K562 (cell line): ENCODE measurements around the gene MRI1. TPM values are rescaled to one million over a fixed set of nuclear protein-coding genes. Genes with fewer than 3 reads are reported as not detected.
A peak's percentile ranks its signal among the peaks of the same experiment; 100 is the strongest.

ENCODE experiments used
- ARHGAP35 ChIP-seq: fragments of 450-650 bp; IDR thresholded peaks from 2 replicates; pipeline ENCODE4 v1.6.1; 2018; ENCODE audit not compliant: partially characterized antibody
- ELF4 ChIP-seq: fragments of 450-650 bp; formaldehyde crosslinking; IDR thresholded peaks from 2 replicates; pipeline ENCODE4 v1.4.0; 2022; ENCODE audit warnings: missing genetic modification characterization
- FUS ChIP-seq: fragments of 200-400 bp; formaldehyde crosslinking; optimal IDR thresholded peaks from 2 replicates; pipeline ENCODE3; 2017; ENCODE audit warnings: low read depth, low read length
- HMGN3 ChIP-seq: IDR thresholded peaks from 2 replicates; pipeline ENCODE4 v1.6.1; 2011; ENCODE audit warnings: borderline replicate concordance, low read depth, mild to moderate bottlenecking, mixed read lengths, low read length; ENCODE audit not compliant: insufficient read length; ENCODE audit errors: extremely low read depth
- KLF6 ChIP-seq: fragments of 250-450 bp; sonication (Bioruptor Pico); IDR thresholded peaks from 2 replicates; pipeline ENCODE4 v1.4.0; 2020; ENCODE audit warnings: mild to moderate bottlenecking, moderate library complexity, borderline replicate concordance
- NFATC3 ChIP-seq: fragments of 450-650 bp; IDR thresholded peaks from 2 replicates; pipeline ENCODE4 v1.6.1; 2017; ENCODE audit warnings: mild to moderate bottlenecking
- NR2C1 ChIP-seq, 2 experiments: fragments of 450-650 bp; IDR thresholded peaks; 2 replicates each; pipeline ENCODE4 v1.6.1; 2017; ENCODE audit warnings: mild to moderate bottlenecking in 2 of 2, antibody characterized with exemption in 1 of 2, inconsistent platforms in 1 of 2, missing compliant biosample characterization in 1 of 2, missing genetic modification characterization in 1 of 2
- PHF20 ChIP-seq: fragments of 450-650 bp; IDR thresholded peaks from 2 replicates; pipeline ENCODE4 v1.6.1; 2018; ENCODE audit not compliant: partially characterized antibody
- POLR3G ChIP-seq: IDR thresholded peaks from 2 replicates; pipeline ENCODE4 v1.6.1; 2011; ENCODE audit not compliant: insufficient read length, insufficient replicate concordance; ENCODE audit errors: extremely low read depth
- SIX5 ChIP-seq, 2 experiments: IDR thresholded peaks; 2 replicates each; pipeline ENCODE4 v1.6.1; 2011; ENCODE audit warnings: low read length in 2 of 2, borderline replicate concordance in 1 of 2, low read depth in 1 of 2, mild to moderate bottlenecking in 1 of 2, moderate library complexity in 1 of 2; ENCODE audit not compliant: insufficient read depth in 1 of 2
- SMC3 ChIP-seq: conservative IDR thresholded peaks from 2 replicates; pipeline ENCODE4 v1.6.1; 2011; ENCODE audit warnings: low read depth, low read length, improper control_type of control experiment; ENCODE audit not compliant: insufficient read depth
- SNIP1 ChIP-seq: fragments of 450-650 bp; IDR thresholded peaks from 2 replicates; pipeline ENCODE4 v1.7.1; 2017; ENCODE audit warnings: low read depth, mild to moderate bottlenecking
- SP1 ChIP-seq: sonication (generic); formaldehyde crosslinking; IDR thresholded peaks from 2 replicates; pipeline ENCODE4 v1.8.1; 2022; ENCODE audit warnings: mild to moderate bottlenecking, missing genetic modification reagents
- TAL1 ChIP-seq: fragments of 450-650 bp; IDR thresholded peaks from 2 replicates; pipeline ENCODE4 v1.6.1; 2016; ENCODE audit warnings: mild to moderate bottlenecking
- TGIF2 ChIP-seq: sonication (generic); formaldehyde crosslinking; IDR thresholded peaks from 2 replicates; pipeline ENCODE4 v1.8.1; 2022; ENCODE audit warnings: mild to moderate bottlenecking, missing genetic modification reagents, moderate library complexity
- THRAP3 ChIP-seq: fragments of 450-650 bp; IDR thresholded peaks from 2 replicates; pipeline ENCODE4 v1.6.1; 2016; ENCODE audit warnings: mild to moderate bottlenecking, inconsistent platforms, borderline replicate concordance
- TRIM24 ChIP-seq, 2 experiments: fragments of 450-650 bp; IDR thresholded peaks; 2 replicates each; pipeline ENCODE4 v1.6.1; 2016
- TRIM28 ChIP-seq: fragments of 450-650 bp; IDR thresholded peaks from 2 replicates; pipeline ENCODE4 v1.6.1; 2017
- ZBTB17 ChIP-seq: fragments of 450-650 bp; formaldehyde crosslinking; IDR thresholded peaks from 2 replicates; pipeline ENCODE4 v1.4.0; 2020; ENCODE audit warnings: mild to moderate bottlenecking
- ZFP36 ChIP-seq: fragments of 150-350 bp; IDR thresholded peaks from 2 replicates; pipeline ENCODE4 v1.6.1; 2018; ENCODE audit warnings: low read length, low read depth; ENCODE audit not compliant: partially characterized antibody
- ZNF76 ChIP-seq: fragments of 250-450 bp; sonication (Bioruptor Pico); IDR thresholded peaks from 2 replicates; pipeline ENCODE4 v1.4.0; 2020; ENCODE audit warnings: mild to moderate bottlenecking, moderate library complexity, borderline replicate concordance
- polyA plus RNA-seq, 8 experiments: library from polyadenylated mRNA; depleted of rRNA in 4 of 8; stranded (reverse) in 5 of 8; unstranded in 3 of 8; fragments of >200 nt; fragmentation: Nextera tagmentation in 2 of 8; fragmentation: Illumina TruSeq in 1 of 8; extraction: Ambion mirVana in 2 of 8; extraction: Trizol in 1 of 8; gene quantifications; 2 replicates each; pipeline versions ENCODE4 v1.2.1 to v1.2.3, GENCODE V29; 2011 to 2014; ENCODE audit warnings: inconsistent platforms in 1 of 8, missing spikeins in 1 of 8
- total RNA-seq, 7 experiments: library from RNA; depleted of rRNA in 6 of 7; stranded (reverse); fragments of >200 nt in 6 of 7; fragmentation: Illumina TruSeq in 2 of 7; extraction: Trizol in 2 of 7; gene quantifications; 2 replicates each; pipeline versions ENCODE4 v1.2.1 to v1.2.3, GENCODE V29; 2011 to 2021; ENCODE audit warnings: low replicate concordance in 1 of 7
- TF ChIP-seq, protein P1 (sequence below): fragments of 450-650 bp; IDR thresholded peaks from 2 replicates; pipeline ENCODE4 v1.6.1; 2014; ENCODE audit warnings: low read depth, mild to moderate bottlenecking, moderate library complexity, borderline replicate concordance
- TF ChIP-seq, protein P2 (sequence below): IDR thresholded peaks from 2 replicates; pipeline ENCODE4 v1.6.1; 2016; ENCODE audit warnings: missing genetic modification characterization, missing compliant biosample characterization
- TF ChIP-seq, protein P3 (sequence below): sonication (generic); formaldehyde crosslinking; IDR thresholded peaks from 2 replicates; pipeline ENCODE4 v1.8.0; 2022; ENCODE audit warnings: mild to moderate bottlenecking, missing genetic modification reagents
- TF ChIP-seq, protein P4 (sequence below): fragments of 450-650 bp; IDR thresholded peaks from 2 replicates; pipeline ENCODE4 v1.6.1; 2016; ENCODE audit warnings: missing biosample characterization, missing genetic modification characterization

The MRI1 gene
- total and polyA plus RNA-seq, 9 of the 15 experiments (the other 6 are each of a cell fraction or from before 2014, with no cell fraction given) = 5.5 to 57.4 (median 28.2) TPM

DNA sequence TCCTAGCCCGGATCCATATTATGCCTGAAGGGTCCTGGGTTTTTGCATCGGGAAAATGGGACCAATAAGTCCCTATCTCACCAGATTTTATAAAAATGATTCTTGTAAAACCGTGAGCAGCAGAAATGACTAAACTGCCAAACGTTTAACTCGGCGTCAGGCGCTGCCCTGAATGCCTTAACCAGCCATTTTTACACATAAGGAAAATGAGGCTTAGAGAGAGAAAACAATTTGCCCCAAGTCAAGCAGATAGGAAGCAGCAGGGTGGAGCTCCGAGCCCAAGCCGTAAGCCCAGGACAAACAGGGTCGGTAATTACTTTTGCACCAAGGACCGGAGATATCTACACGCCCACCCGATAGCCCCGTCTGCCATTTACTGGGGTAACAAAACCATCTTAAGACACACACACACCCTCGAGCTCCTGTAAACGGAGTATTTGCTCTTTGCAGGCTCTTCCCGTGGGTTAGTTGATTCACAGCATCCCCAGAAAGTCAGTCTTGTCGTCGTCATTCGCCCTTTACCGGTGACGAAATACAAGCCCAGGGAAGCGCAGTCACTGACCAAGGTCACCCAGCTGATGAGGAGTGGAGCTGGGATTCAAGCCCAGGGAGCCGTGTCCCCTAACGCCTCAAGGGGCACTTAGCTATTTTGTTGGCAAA is 16.0 kb upstream of the MRI1 start (continued):
- TF ChIP-seq ZBTB17 (CRISPR knock-in tag) (no peak), TRIM28 (no peak), PHF20 (no peak), ZNF76 (CRISPR knock-in tag) (no peak), ARHGAP35 (no peak), HMGN3 (no peak), POLR3G (no peak), SIX5 (IDR thresholded peaks at IDR 0.05; ENCODE audit: borderline replicate concordance in 1 of 2, insufficient read depth in 1 of 2, low read depth in 1 of 2, low read length in 2 of 2) (no peak), FUS (no peak), SMC3 (no peak), THRAP3 (no peak), ZFP36 (peak; percentile 31), TGIF2 (CRISPR knock-in tag) (0 out of 2 replicates have a peak, but pooled peaks have one; percentile 43), TRIM24 (IDR thresholded peaks at IDR 0.05) (no peak), NFATC3 (no peak), KLF6 (no peak), ELF4 (no peak), SNIP1 (no peak), NR2C1 (IDR thresholded peaks at IDR 0.05) (no peak), NR2C1 (tag; IDR thresholded peaks at IDR 0.05) (no peak), TAL1 (no peak), SP1 (CRISPR knock-in tag) (no peak)
- TF ChIP-seq, protein P1, sequence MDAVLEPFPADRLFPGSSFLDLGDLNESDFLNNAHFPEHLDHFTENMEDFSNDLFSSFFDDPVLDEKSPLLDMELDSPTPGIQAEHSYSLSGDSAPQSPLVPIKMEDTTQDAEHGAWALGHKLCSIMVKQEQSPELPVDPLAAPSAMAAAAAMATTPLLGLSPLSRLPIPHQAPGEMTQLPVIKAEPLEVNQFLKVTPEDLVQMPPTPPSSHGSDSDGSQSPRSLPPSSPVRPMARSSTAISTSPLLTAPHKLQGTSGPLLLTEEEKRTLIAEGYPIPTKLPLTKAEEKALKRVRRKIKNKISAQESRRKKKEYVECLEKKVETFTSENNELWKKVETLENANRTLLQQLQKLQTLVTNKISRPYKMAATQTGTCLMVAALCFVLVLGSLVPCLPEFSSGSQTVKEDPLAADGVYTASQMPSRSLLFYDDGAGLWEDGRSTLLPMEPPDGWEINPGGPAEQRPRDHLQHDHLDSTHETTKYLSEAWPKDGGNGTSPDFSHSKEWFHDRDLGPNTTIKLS = no peak
- TF ChIP-seq, protein P2, sequence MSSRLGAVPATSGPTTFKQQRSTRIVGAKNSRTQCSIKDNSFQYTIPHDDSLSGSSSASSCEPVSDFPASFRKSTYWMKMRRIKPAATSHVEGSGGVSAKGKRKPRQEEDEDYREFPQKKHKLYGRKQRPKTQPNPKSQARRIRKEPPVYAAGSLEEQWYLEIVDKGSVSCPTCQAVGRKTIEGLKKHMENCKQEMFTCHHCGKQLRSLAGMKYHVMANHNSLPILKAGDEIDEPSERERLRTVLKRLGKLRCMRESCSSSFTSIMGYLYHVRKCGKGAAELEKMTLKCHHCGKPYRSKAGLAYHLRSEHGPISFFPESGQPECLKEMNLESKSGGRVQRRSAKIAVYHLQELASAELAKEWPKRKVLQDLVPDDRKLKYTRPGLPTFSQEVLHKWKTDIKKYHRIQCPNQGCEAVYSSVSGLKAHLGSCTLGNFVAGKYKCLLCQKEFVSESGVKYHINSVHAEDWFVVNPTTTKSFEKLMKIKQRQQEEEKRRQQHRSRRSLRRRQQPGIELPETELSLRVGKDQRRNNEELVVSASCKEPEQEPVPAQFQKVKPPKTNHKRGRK (tag) = no peak
- TF ChIP-seq, protein P3, sequence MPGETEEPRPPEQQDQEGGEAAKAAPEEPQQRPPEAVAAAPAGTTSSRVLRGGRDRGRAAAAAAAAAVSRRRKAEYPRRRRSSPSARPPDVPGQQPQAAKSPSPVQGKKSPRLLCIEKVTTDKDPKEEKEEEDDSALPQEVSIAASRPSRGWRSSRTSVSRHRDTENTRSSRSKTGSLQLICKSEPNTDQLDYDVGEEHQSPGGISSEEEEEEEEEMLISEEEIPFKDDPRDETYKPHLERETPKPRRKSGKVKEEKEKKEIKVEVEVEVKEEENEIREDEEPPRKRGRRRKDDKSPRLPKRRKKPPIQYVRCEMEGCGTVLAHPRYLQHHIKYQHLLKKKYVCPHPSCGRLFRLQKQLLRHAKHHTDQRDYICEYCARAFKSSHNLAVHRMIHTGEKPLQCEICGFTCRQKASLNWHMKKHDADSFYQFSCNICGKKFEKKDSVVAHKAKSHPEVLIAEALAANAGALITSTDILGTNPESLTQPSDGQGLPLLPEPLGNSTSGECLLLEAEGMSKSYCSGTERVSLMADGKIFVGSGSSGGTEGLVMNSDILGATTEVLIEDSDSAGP (CRISPR knock-in tag) = no peak
- TF ChIP-seq, protein P4, sequence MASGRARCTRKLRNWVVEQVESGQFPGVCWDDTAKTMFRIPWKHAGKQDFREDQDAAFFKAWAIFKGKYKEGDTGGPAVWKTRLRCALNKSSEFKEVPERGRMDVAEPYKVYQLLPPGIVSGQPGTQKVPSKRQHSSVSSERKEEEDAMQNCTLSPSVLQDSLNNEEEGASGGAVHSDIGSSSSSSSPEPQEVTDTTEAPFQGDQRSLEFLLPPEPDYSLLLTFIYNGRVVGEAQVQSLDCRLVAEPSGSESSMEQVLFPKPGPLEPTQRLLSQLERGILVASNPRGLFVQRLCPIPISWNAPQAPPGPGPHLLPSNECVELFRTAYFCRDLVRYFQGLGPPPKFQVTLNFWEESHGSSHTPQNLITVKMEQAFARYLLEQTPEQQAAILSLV = 0 out of 2 replicates have a peak, but pooled peaks have one; percentile 16
